ENCODE data around the gene ERC2.

DNA sequence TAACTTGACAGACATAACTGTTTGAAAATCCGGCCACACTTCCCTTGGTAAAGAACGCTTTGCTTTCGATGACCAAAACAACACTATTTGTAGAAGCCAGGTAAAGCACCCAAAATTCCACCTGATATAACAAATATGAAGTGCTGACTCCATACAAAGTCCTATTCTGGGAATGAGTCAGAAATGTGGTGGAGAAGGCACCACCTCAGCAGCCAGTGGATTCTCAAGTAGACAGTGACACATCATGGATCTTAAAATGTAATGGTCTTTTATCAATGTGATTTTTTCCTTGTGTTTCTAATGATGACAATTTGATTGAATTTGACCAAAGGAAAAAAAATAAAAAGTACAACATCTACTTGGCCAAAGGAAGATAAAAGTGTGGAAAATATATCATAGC, 846.2 kb downstream of the ERC2 start:
- TF ChIP-seq EZH2 (IDR thresholded peaks at IDR 0.05; ENCODE audit: borderline replicate concordance, low read depth, low read length, severe bottlenecking) (no peak), CTCF (IDR thresholded peaks at IDR 0.05; ENCODE audit: extremely low read depth in 1 of 2, insufficient read depth in 1 of 2, low read depth in 1 of 2, low read length in 2 of 2) (no peak), POLR2A (IDR thresholded peaks at IDR 0.05; ENCODE audit: low read depth, low read length) (no peak)
